Neural crest cell (in vitro differentiated cells): ENCODE results near the gene MROH8. TPM values are rescaled to one million over a fixed set of nuclear protein-coding genes. Genes with fewer than 3 reads are reported as not detected.

ENCODE experiments used
- DNase-seq: peaks from one replicate; pipeline ENCODE4 v3.0.0; 2021; ENCODE audit warnings: low read depth, mixed read lengths, low spot score
- H3K27ac Mint-ChIP-seq: one replicate; pipeline ENCODE4 v1.8.0; 2021; ENCODE audit warnings: mild to moderate bottlenecking, mixed read lengths; ENCODE audit not compliant: unreplicated experiment
- H3K27me3 Mint-ChIP-seq: 2 replicates; pipeline ENCODE4 v1.8.0; 2021; ENCODE audit warnings: low read depth, mild to moderate bottlenecking, mixed read lengths
- H3K36me3 Mint-ChIP-seq: 2 replicates; pipeline ENCODE4 v1.8.0; 2021; ENCODE audit warnings: low read depth, mild to moderate bottlenecking, mixed read lengths
- H3K4me1 Mint-ChIP-seq: 2 replicates; pipeline ENCODE4 v1.8.0; 2021; ENCODE audit warnings: mixed read lengths
- H3K4me3 Mint-ChIP-seq: one replicate; pipeline ENCODE4 v1.8.0; 2021; ENCODE audit warnings: mild to moderate bottlenecking, mixed read lengths
- H3K9me3 Mint-ChIP-seq: 2 replicates; pipeline ENCODE4 v1.8.0; 2021; ENCODE audit warnings: mixed read lengths
- CTCF ChIP-seq: fragments of 200-600 bp; sonication (generic); conservative IDR thresholded peaks from 2 replicates; pipeline ENCODE4 v1.5.0; 2021; ENCODE audit warnings: antibody characterized with exemption, mild to moderate bottlenecking
- total RNA-seq: library from RNA; stranded (reverse); gene quantifications from 2 replicates; pipeline ENCODE4 v1.2.1, GENCODE V29; 2021

MROH8 gene
- total RNA-seq, 1 donor from 2014 or later, result 7.6 TPM

GRCh38 chr20:37090407-37090806, 88.9 kb downstream of the MROH8 start:
- Mint-ChIP-seq H3K4me3 (no peak overlapping the region), H3K4me1 (peaks cover 24% of the 10 kb centered on the region), H3K27me3 (no peaks in the 10 kb centered on the region), H3K27ac (no peak overlapping the region), H3K36me3 (peaks cover 8% of the 10 kb centered on the region), H3K9me3 (no peaks in the 10 kb centered on the region)
- no peak for TF ChIP-seq CTCF
- DNase-seq, result no peak

- Mint-ChIP-seq H3K9me3 (no peaks in the 10 kb centered on the region), H3K36me3 (peaks cover 15% of the 10 kb centered on the region), H3K27ac (no peak overlapping the region), H3K4me3 (no peak overlapping the region), H3K4me1 (peaks cover 4% of the 10 kb centered on the region), H3K27me3 (no peaks in the 10 kb centered on the region)
- peak; percentile 6 for DNase-seq
- peak; percentile 48 for TF ChIP-seq CTCF
Observed at GRCh38 chr20:37081717-37082289, 97.5 kb downstream of the MROH8 start.

GRCh38 chr20:37077009-37077408, 102.3 kb downstream of the MROH8 start:
- H3K4me1 Mint-ChIP-seq, result peaks cover 3% of the 10 kb centered on the region
- DNase-seq, result no peak
- no peak overlapping the region for H3K4me3 Mint-ChIP-seq
- H3K27me3 Mint-ChIP-seq, result no peaks in the 10 kb centered on the region
- H3K9me3 Mint-ChIP-seq, result peaks cover 2% of the 10 kb centered on the region
- peaks cover 23% of the 10 kb centered on the region for H3K36me3 Mint-ChIP-seq
- no peak overlapping the region for H3K27ac Mint-ChIP-seq
- no peak for TF ChIP-seq CTCF

- H3K9me3 Mint-ChIP-seq, result peaks cover 2% of the 10 kb centered on the region
Observed at GRCh38 chr20:37075932-37076685, 103.2 kb downstream of the MROH8 start.

More at GRCh38 chr20:37075932-37076685, 103.2 kb downstream of the MROH8 start:
- Mint-ChIP-seq H3K4me1 (peaks cover 8% of the 10 kb centered on the region), H3K36me3 (peaks cover 23% of the 10 kb centered on the region), H3K27ac (no peak overlapping the region), H3K27me3 (no peaks in the 10 kb centered on the region), H3K4me3 (no peak overlapping the region)
- no peak for TF ChIP-seq CTCF
- no peak for DNase-seq
